Small intestine (tissue), 7 donors: Measurements from ENCODE around the gene CEP20. TPM values are rescaled to one million over a fixed set of nuclear protein-coding genes. Genes with fewer than 3 reads are reported as not detected.
"Not testable (repeated sequence)": the region's sequence is repeated elsewhere in the genome, so short reads cannot be mapped to it uniquely, and the experiment has no call there.

ENCODE experiments used
- DNase-seq, 2 donors: peaks; one replicate each; pipeline versions ENCODE4 v3.0.0 to v3.0.0-alpha.2; 2013
- FAIRE-seq: peaks from 2 replicates; lab custom pipeline; 2012; peaks lifted over from hg19 to GRCh38; lab: Jason Lieb, UNC
- H3K27ac ChIP-seq, 3 donors: one replicate each; pipeline ENCODE4 v1.5.1; 2013; ENCODE audit warnings: low read length in 2 of 3, mild to moderate bottlenecking in 2 of 3, control low read depth in 1 of 3, inconsistent platforms in 1 of 3, low read depth in 1 of 3, moderate library complexity in 1 of 3
- H3K27me3 ChIP-seq, 3 donors: one replicate each; pipeline ENCODE4 v1.6.1; 2013; ENCODE audit warnings: low read length in 3 of 3, inconsistent platforms in 1 of 3; ENCODE audit not compliant: control insufficient read depth in 3 of 3, insufficient read depth in 3 of 3
- H3K36me3 ChIP-seq, 3 donors: one replicate each; pipeline ENCODE4 v1.6.1; 2013; ENCODE audit warnings: low read length in 3 of 3, inconsistent platforms in 1 of 3, low read depth in 1 of 3, mild to moderate bottlenecking in 1 of 3, moderate library complexity in 1 of 3; ENCODE audit not compliant: control insufficient read depth in 3 of 3, insufficient read depth in 2 of 3
- H3K4me1 ChIP-seq, 3 donors: one replicate each; pipeline ENCODE4 v1.6.1; 2013; ENCODE audit warnings: low read length in 2 of 3, inconsistent platforms in 1 of 3, low read depth in 1 of 3, mild to moderate bottlenecking in 1 of 3, moderate library complexity in 1 of 3; ENCODE audit not compliant: control insufficient read depth in 3 of 3, insufficient read depth in 2 of 3
- H3K4me3 ChIP-seq, 3 donors: one replicate each; pipeline ENCODE4 v1.5.1; 2013; ENCODE audit warnings: low read length in 3 of 3, control low read depth in 1 of 3, inconsistent platforms in 1 of 3, low read depth in 1 of 3, mild to moderate bottlenecking in 1 of 3, moderate library complexity in 1 of 3
- H3K9me3 ChIP-seq, 2 donors: one replicate each; pipeline ENCODE4 v1.6.1; 2013; ENCODE audit warnings: low read depth in 1 of 2, low read length in 1 of 2; ENCODE audit not compliant: control insufficient read depth in 2 of 2, insufficient read depth in 1 of 2
- WGBS, 3 donors: extraction: QIAGEN DNeasy Blood & Tissue Kit; methylation state at CpG; one replicate each; pipeline ENCODE4 v1.1.7; 2013; 5-methylcytosine and 5-hydroxymethylcytosine counted together
- polyA plus RNA-seq, 4 donors: library from polyadenylated mRNA; stranded (reverse) in 3 of 4; unstranded in 1 of 4; fragments of 200-250 nt in 3 of 4; fragments of 120-200 nt in 1 of 4; gene quantifications; one replicate each; pipeline versions ENCODE4 v1.2.1 to v1.2.3, GENCODE V29; 2013
- donor health status: healthy with polysubstance abuse.
- donor health status: control.
- donor health status: control.
- donor health status: Bipolar disorder and iron deficiency.
- donor health status: healthy.

Gene CEP20
- polyA plus RNA-seq, 4 donors = 10.7 to 28.5 (median 21.3) TPM

DNA sequence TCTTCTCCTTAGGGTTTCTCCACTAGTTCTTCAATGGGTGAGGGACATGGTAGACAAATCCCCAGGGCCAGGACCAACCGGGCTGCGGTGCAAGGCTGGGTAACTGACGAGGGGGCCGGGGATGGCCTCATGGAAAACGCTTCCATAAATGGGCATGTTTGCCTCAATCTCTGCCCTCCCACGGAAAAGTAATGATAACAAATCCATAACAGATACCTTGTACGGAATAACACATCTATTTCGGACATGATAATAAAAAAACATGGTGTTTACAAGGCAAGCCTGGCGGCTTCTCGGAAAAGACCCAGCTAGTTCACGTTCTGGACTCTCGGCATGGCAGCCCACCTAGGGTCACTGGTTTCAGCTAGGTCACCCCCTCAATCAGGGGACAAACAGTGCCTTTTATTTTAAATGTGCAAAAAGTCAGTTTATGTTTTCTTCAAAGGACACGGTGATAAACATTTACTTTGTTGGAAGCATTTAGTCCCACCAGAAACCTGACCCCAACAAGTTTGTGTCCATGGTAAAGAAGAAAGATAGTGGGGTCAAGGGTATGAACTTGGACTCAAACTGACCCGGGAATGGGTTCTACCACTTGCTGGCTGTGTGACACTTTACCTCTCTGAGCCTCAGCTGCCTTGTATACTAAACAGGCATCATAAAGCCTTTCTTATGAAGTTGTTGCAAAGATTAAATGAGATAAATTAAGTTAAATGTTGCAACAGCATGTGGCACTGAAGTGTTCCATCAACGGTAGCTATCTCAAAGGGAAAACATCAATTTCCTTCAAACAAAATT lies 33.3 kb downstream of the CEP20 start:
- WGBS, 3 donors = 59 to 70% (median 66%) methylated on average over 15 of the region's 15 CpGs
- H3K36me3 ChIP-seq = no peaks in the 10 kb centered on the region
- peaks cover 11 to 29% (median 15%) of the 10 kb centered on the region in 3 donors for H3K27me3 ChIP-seq
- peak overlapping the region in 1 of 3 donors; percentile 45 for H3K4me3 ChIP-seq
- FAIRE-seq (no peak), DNase-seq (no peak)
- H3K4me1 ChIP-seq = no peaks in the 10 kb centered on the region
- H3K27ac ChIP-seq = peak overlapping the region in 2 of 3 donors; percentile 38 to 64
- no peaks in the 10 kb centered on the region for H3K9me3 ChIP-seq

DNA sequence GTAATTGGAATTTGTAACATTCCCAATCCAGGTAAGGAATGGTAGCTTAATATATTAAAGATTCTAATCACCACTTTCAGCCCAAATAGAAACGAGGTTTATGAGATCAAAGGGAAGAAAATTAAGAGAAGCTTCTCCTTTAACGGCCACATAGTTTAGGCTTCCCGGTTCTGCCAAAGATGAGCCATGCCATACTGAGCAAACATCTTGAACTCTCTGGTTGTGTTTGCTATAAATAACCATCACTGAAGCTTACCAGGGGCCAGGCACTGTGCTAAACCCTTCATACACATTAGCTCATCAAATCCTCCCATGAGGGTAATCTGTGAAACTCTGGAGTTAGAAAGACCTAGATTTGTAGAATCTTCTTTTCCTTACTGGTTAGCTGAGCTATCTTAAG lies 34.3 kb downstream of the CEP20 start:
- H3K27me3 ChIP-seq = peaks cover 11 to 29% (median 15%) of the 10 kb centered on the region in 3 donors
- no peaks in the 10 kb centered on the region for H3K36me3 ChIP-seq
- no peak for FAIRE-seq
- 24 to 44% (median 41%) methylated on average over 3 of the region's 3 CpGs for WGBS, 3 donors
- no peaks in the 10 kb centered on the region for H3K4me1 ChIP-seq
- peak overlapping the region in 2 of 3 donors; percentile 32 to 37 for H3K27ac ChIP-seq
- H3K4me3 ChIP-seq = peak overlapping the region in 1 of 3 donors; percentile 45
- DNase-seq = no peak
- H3K9me3 ChIP-seq = no peaks in the 10 kb centered on the region

DNA sequence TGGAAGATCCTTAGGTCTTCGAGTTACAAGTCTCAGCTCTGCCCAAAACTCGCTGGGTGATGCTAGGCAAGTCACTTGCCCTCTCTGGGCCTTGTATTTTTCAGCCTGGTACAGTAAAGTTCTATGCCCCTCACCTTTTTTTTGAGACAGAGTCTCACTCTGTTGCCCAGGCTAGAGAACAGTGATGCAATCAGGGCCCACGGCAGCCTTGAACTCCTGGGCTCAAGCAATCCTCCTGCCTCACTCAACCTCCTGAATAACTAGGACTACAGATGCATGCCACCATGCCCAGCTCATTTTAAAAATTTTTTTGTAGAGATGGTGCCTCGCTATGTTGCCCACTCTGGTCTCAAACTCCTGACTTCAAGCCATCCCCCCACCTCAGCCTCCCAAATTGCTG lies 35.4 kb downstream of the CEP20 start:
- H3K4me3 ChIP-seq = peak overlapping the region in 1 of 3 donors; percentile 19
- DNase-seq (no peak), FAIRE-seq (no peak)
- H3K36me3 ChIP-seq = no peaks in the 10 kb centered on the region
- WGBS, 3 donors = 77 to 91% (median 78%) methylated on average over 4 of the region's 4 CpGs
- H3K27me3 ChIP-seq = peaks cover 11 to 26% (median 11%) of the 10 kb centered on the region in 3 donors
- H3K27ac ChIP-seq = peak overlapping the region in 2 of 3 donors; percentile 21 to 51
- no peaks in the 10 kb centered on the region for H3K4me1 ChIP-seq
- H3K9me3 ChIP-seq = no peaks in the 10 kb centered on the region

DNA sequence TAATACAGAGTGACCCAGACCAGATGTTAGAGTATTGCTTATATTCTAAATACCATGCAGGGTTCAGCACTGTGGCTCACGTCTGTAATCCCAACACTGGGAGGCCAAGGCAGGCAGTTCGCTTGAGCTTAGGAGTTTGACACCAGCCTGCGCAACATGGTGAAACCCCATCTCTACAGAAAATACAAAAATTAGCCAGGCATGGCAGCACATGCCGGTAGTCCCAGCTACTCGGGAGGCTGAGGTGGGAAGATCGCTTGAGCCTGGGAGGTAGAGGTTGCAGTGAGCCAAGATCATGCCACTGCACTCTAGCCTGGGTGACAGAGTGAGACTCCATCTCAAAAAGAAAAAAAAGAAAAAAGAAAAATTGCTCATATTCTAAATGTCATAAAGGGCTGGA lies 37.8 kb downstream of the CEP20 start:
- WGBS, 3 donors = 85 to 93% (median 91%) methylated on average over 6 of the region's 6 CpGs
- not testable (repeated sequence) for DNase-seq, FAIRE-seq, H3K4me1 ChIP-seq, H3K36me3 ChIP-seq, H3K27ac ChIP-seq, H3K27me3 ChIP-seq, H3K9me3 ChIP-seq, H3K4me3 ChIP-seq

DNA sequence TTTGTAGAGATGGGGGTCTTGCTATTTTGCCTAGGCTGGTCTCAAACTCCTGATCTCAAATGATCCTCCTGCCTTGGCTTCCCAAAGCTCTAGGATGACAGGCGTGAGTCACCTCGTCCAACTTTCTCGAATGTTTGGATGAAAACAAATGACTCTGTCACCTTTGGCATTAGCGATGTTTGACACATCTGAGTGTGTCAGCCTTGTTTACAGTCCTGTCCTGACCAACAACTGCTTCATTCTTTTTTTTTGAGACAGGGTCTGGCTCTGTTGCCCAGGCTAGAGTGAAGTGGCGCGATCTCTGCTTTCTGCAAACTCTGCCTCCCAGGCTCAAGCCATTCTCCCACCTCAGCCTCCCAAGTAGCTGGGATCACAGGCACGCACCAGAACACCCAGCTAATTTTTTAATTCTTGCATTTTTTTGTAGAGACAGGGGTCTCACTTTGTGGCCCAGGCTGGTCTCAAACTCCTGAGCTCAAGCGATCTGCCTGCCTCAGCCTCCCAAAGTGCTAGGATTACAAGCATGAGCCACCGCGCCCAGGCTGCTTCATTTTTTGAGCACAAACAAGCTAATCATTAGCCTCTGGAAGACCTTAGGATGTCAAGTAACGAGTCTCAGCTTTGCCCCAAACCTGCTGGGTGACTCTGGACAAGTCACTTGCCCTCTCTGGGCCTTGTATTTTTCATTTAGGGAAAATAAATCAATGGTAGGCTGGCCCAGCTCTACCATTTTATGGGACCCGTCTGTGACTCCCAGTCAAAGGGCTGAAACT lies 39.0 kb downstream of the CEP20 start:
- 67 to 72% (median 70%) methylated on average over 12 of the region's 12 CpGs for whole genome bisulfite sequencing, 3 donors
- Histone ChIP-seq H3K27ac (no peak overlapping the region), H3K36me3 (no peaks in the 10 kb centered on the region), H3K4me1 (no peaks in the 10 kb centered on the region), H3K4me3 (no peak overlapping the region), H3K9me3 (no peaks in the 10 kb centered on the region), H3K27me3 (no peaks in the 10 kb centered on the region)
- FAIRE-seq = no peak
- no peak for DNase-seq

DNA sequence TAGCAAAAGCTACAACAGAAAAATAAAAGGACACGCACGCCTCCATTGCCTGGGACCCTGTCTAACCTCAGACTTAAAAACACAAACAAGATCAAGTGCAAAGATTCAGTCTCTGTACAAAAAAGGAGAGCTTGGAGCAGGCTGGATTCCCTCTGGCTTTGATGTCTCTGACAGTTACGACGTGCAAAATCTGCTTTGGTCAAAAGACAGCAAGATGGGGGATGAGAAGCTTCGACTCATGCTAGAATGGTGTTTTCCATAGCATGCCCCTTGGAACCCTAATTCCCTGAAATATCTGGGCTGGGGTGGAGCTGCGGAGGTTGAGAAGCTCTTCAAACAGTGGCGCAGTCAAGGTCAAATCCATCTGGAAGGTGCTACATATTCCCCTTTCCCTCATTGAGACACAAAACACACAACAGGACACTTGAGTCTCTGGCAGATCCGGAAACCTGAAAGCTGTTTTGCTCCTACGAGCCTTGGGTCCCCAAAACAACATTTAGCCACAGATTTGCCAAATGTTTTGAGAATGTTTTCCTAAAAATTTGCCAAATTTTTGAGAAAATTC lies 40.7 kb downstream of the CEP20 start:
- DNase-seq (no peak), FAIRE-seq (no peak)
- 61 to 79% (median 71%) methylated on average over 9 of the region's 9 CpGs for WGBS, 3 donors
- Histone ChIP-seq H3K9me3 (no peaks in the 10 kb centered on the region), H3K4me3 (no peak overlapping the region), H3K36me3 (no peaks in the 10 kb centered on the region), H3K27ac (no peak overlapping the region), H3K27me3 (no peaks in the 10 kb centered on the region), H3K4me1 (no peaks in the 10 kb centered on the region)

DNA sequence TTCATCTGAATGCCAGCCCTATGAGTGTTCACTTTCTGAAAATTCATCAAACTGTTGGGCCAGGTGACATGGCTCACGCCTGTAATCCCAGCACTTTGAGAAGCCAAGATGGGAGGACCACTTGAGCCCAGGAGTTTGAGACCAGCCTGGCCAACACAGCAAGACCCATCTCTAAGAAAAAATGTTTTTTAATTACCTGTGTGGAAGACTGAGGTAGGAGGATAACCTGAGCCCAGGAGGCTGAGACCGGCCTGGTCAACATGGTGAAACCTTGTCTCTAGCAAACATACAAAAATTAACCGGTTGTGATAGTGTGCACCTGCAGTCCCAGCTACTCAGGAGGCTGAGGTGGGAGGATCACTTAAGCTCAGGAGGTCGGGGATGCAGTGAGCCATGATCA lies 41.9 kb downstream of the CEP20 start:
- Histone ChIP-seq H3K4me3 (no peak overlapping the region), H3K9me3 (no peaks in the 10 kb centered on the region), H3K27ac (no peak overlapping the region), H3K36me3 (no peaks in the 10 kb centered on the region), H3K27me3 (no peaks in the 10 kb centered on the region), H3K4me1 (no peaks in the 10 kb centered on the region)
- 65 to 72% (median 72%) methylated on average over 4 of the region's 4 CpGs for WGBS, 3 donors
- FAIRE-seq (no peak), DNase-seq (no peak)

DNA sequence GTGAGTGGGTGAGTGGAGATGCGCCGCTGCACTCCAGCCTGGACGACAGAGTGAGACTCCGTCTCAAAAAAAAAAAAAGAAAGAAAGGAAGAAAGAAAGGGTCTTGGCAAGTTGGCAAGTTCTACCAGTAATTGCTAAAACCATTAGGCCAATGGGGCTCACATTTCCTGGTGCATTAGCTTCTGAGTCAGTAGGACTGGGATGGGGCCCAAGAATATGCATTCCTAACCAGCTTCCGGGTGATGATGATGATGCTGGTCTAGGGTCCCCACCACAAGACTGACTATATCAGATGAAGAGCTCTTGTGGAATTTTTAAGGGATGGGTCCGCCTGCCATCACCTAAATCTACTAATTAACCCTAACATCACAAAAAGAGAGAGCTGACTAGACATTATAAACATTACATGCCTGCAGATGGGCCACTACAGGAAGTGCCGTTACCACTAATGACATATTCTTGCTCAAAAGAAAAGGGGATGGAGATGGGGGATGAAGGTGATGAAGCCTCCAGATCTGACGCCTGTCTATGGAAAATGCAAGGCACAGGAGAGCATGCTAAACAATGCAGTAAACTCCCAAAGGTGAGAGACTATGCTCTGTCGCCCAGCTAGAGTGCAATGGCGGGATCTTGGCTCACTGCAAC lies 44.6 kb downstream of the CEP20 start:
- H3K4me1 ChIP-seq = no peaks in the 10 kb centered on the region
- H3K27me3 ChIP-seq = no peaks in the 10 kb centered on the region
- FAIRE-seq = no peak
- H3K27ac ChIP-seq = no peak overlapping the region
- 80 to 88% (median 88%) methylated on average over 10 of the region's 10 CpGs for WGBS, 3 donors
- H3K9me3 ChIP-seq = no peaks in the 10 kb centered on the region
- H3K4me3 ChIP-seq = no peak overlapping the region
- no peaks in the 10 kb centered on the region for H3K36me3 ChIP-seq
- DNase-seq = no peak
